ENCODE measurements around the gene CATSPERD.

The CATSPERD gene

DNA sequence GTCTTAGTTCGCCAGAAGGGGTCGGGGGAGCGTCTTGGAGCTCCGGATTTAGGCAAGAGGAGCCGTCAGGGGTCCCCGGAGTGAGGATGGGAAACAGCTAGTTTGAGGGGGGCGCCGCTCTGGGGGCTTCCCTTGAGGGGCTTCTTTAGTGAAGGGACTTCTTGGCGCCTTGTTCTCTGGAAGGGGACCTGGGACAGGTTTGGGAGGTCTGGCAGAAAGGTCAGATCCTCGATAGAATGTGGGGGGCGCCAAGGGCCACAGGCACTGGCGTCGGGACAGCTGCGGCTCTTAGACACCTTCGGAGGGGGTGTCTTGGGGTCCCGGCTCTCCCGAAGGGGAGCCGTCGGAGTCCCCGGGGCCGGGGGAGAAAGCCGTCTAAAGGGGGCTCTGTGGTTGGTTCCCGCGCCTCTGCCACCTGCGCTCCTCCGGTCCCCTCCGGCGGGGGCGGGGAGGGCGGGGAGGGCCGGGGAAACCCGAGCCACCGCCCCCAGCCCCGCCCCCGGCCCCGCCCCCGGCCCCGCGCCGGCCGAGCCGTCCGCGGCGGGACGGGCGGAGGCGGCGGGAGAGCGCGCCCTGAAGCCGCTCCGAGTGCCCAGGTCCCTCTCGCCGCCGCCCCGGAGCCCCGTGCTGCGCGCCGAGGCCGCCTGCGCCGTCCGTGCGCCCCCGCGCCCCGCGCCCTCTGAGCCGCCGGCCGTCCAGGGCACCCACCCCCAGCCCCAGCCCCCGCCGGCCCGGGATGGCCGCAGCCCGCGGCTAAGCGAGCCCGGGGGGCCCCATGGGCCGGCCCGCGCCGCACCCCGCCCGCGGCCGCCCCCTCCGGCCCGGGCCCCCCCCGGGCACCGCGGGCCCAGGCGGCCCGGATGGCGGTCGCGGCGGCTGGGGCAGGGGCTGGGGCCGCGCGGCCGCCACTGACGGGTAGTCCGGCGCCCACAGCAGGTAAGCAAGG lies 84.4 kb downstream of the CATSPERD start, which contains the start of gene NRTN:
NRTN (plus strand) TSS at position 552 of the 946 bp plus-strand sequence. CDS start 19,099 bp downstream, outside the sequence.
- DNase-seq = no peak

DNA sequence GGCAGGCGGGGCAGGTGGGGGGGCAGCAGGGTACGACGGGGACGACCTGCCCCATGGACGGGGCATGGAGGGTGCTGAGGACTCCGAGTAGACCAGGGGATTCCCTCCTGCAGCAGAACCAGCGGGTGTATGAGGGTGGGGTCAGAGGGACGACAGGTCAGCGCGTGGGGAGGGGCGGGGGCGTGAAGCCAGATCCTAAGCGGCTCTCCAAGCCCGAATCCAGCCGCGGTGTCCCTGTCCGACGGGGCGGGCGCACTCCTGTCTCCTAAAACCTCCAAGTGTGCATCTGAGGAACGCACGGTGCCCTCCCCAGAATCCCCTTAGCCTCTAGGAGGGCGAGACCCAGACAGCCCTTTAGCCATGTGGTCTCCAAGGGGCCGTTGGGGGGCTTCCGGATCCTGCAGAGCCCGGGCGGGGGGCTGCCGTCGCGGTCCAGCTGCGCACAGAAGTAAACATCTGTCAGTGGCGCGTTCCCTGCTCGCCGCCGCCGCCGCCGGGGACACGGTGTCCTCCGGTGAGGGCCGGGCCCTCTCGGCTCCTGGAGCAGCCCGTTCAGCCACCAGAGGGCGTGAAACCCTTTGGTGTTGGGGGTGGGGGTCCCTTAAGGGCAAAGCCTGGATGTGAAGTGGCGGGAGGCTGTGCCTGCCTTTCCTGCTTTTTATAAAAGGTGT lies 85.2 kb downstream of the CATSPERD start:
- peak in 4 of 58 donors; percentile 3 to 19 (median 11) for DNase-seq

DNA sequence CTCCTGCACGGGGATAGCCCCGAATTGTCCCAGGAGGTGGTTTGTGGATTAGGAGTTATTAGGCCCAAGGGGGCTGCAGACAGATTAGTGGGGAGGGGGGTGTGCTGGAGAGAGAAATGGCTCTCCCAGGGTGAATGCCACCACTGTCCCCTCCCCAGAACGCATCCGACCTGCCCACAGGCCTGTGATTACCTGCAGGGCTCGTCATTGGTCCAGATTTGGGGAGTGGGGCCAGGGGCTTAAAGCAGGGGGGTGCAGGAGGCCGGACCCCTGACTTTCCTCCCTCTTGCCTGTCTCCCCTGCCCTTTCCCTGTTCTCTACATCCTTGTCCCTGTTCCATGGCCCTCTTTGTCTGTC lies 85.7 kb downstream of the CATSPERD start:
- DNase-seq = no peak

DNA sequence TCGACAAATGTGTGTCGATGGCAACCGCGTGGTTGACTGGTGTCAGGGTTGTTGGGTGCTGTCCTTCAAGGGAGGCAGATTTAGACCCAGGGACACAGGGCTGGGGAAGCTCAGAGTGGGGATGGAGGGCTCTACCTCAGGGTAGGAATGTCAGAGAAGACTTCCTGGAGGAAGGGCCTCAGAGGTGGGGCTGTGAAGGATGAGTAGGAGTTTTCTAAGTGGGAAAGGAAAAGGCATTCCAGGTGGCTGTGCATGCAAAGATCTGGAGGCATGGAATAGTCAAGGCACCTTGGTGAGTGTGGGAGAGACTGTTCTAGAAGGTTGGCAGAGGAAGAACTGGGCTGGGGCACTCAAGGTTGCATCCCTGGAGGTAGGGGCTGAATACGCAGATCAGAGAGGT lies 86.5 kb downstream of the CATSPERD start:
- DNase-seq = no peak

DNA sequence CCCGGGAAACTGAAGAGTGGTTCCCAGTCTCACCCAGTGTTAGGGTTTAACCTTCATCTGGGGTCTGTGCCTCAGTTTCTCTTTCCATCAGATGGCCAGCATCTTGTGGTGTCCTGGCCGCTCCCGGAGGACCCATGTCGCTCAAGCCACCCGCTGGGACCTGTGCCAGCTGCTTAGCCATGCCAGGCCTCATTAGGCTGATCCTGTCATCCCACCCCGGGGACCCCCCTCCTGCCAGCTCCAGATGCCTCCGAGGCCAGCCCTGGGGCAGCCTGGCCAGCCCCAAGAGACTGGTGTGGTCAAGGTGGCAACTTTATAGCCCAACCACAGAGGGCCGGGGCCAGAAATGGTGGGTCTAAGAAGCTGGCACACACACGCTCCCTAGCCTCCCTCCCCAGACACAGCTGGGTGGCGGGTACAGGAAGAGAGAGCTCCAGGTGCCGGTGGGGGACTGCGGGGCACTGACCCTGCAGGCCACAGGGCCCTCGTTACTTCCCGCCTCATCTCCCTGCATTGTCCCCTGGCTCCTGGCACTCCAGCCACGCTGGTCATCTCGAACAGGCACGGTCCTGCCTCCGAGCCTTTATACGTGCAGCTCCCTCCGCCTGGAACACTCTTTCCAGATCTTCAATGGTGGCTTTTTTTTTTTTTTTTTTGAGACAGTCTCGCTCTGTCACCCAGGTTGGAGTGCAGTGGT lies 87.8 kb downstream of the CATSPERD start:
- no peak for DNase-seq

DNA sequence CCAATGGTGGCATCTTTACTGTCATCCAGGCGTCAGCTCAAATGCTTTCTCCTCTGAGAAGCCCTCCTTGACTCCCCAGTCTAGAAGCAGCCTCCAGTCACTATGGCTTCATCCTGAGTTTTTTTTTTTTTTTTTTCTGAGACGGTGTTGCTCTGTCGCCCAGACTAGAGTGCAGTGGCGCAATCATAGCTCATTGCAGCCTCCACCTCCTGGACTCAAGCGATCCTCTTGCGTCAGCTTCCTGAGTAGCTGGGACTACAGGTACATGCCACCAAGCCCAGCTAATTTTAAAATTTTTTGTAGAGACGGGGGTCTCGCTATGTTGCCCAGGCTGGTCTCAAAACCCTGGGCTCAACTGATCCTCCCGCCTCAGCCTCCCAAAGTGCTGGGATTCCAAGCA lies 88.6 kb downstream of the CATSPERD start:
- no peak for DNase-seq

DNA sequence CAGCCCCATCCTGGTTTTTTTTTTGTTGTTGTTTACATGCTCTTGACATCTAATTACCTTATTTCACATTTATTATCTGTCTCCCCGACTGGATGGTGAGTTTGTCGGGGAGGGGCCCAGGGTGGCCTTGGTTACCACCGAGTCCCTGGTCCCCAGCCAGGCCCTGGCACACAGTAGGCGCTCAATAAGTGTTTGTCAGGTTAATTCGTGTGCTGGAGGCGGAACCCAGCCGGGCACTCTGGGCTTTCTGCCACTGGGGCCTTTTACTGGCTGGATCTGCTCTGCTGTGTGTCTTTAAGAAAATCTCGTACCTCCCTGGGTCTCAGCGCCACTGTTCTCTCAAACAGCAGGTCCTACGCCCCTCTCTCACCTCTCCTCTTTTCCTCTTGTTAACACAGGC lies 89.0 kb downstream of the CATSPERD start:
- no peak for DNase-seq

DNA sequence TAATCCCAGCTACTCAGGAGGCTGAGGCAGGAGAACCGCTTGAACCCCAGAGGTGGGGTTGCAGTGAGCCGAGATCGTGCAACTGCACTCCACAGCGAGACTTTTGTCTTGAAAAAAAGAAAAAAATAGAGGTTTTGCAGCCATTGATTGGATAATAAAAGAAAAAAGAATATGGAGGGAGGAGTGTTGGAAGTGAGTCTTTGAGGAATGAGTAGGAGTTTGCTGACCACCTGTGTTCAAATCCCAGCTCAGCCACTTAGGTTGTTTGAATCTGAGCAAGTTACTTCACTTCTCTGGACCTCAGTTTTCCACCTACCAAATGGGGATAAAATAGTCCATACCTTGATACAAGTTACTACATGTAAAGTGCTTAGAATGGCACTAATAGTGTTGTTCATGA lies 90.7 kb downstream of the CATSPERD start:
- DNase-seq = no peak

DNA sequence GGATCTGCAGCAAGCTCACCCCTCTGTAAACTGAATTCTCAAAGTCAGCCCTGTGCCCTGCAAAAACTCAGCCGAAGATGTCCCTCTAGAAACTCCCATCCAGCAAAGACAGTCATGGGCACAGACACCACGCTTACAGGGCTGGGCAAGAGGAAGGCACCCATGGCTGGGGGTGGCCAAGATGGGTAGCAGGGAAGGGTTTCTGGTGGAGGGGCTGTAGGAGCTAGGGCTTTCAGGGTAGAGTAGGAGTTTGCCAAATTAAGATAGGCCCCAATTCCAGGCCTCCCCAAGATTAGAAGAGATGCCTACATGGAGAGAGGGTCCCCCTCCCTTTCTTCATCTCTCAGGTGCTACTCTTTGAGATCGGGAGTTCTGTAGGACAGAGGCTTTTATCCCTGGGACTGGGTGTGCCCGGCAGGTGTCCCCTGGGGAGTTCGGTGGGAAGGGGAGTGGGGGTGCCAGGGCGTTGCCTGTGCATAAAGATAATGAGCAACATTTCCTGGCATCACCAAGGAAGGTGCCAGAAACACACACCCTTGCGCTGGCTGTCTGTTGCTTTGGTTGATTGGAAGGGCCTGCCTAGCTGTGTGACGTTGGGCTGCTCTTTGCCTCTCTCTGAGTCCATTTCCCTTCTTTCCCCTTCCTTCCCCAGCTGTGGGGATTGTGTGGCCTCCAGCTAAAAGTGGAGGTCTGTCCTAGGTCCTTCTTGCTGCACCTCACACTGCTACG lies 93.8 kb downstream of the CATSPERD start:
- no peak for DNase-seq

DNA sequence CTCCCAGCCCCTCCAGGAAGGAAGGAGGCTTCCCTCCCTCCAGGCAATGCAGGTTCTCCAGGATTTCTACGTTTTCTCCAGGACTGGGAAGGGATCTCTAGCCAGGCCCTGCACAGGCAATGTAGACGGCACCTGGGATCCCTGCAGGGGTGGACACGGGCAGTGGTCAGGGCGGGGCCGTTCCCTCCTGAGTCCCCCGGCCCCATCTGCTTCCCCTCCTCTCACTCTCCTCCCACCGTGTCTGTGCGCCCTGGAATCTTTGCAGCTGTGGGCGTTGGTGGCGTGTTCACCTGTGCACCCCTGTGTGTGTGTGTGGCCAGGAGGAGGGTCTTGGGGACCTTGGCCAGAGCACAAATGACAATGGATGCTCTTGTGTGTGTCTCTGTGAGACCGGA lies 94.4 kb downstream of the CATSPERD start:
- DNase-seq = no peak

DNA sequence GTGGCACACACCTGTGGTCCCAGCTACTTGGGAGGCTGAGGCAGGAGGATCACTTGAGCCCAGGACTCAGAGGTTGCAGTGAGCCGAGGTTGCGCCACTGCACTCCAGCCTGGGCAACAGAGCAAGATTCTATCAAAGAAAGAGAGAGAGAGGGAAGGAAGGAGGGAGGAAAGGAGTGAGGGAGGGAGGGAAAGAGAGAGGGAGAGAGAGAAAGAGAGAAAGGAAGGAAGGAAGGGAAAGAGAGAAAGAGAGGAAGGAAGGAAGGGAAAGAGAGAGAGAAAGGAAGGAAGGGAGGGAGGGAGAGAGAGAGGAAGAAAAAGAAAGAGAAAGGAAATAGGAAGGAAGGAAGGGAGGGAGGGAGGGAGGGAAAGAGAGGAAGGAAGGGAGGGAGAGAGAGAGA lies 96.8 kb downstream of the CATSPERD start:
- no peak for DNase-seq

DNA sequence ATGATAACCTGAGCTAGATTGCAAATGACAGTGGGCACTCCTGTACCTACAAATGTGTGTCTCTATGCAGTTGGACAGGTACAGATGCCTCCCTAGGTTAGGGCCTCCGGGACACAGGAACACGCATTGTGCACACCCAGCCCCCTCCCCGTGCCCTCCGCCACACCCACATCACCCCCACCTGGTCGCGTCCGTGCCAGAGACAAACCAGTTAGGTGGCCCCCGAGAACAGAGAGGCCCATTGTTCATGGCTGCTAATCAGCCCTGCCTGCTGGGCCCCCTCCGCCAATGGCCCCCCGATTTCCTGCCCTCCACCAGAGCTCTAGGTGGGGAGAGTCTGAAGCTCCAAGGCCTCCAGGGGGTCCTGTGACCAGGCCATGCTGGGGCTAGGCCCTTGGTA lies 98.2 kb downstream of the CATSPERD start:
- no peak for DNase-seq

DNA sequence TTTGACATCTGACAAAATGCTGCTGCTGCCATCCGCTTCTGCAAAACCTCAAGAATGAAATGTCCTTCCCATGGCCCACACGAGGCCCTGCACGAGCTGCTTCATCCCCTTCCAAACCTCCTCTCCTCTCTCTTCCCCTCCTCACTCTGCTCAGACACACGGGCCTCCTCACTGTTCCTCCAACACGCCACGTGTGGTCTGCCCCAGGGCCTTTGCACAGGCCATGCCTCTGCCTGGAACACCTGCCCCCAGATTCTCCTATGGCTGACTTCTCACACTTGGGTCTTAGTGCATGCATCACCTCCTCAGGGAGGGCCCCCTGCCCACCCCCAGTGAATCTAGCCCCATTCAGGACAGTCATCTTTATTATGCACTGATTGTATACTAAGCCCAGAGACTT lies 100.3 kb downstream of the CATSPERD start:
- DNase-seq = no peak

DNA sequence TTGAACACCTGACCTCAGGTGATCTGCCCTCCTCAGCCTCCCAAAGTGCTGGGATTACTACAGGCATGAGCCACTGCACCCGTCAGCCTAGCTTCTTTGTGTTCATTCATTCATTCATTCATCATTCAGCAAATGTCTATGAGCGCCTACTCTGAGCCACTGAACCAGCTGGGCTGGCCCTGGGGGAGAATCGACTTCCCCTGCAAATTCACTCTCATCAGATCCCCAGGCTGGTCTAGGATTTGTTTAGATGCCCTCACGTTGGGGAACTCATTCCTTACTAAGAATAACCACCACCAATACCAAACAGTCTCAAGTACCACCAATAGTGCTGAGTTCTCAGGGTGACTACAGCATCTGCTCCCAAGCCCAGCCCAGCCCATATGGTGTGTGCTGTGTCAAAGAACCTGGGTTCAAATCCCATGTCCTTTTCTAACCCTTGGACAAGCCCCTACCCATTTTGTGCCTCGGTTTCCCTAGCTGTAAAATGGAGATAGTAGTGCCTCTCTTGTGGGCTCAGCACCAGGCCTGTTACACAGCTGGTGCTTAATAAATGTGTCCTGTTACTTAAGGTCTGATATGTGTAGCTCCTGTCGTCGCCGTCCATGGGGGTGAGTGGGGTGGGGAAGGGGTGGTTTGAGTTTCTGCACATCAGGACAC lies 101.2 kb downstream of the CATSPERD start:
- no peak for DNase-seq

DNA sequence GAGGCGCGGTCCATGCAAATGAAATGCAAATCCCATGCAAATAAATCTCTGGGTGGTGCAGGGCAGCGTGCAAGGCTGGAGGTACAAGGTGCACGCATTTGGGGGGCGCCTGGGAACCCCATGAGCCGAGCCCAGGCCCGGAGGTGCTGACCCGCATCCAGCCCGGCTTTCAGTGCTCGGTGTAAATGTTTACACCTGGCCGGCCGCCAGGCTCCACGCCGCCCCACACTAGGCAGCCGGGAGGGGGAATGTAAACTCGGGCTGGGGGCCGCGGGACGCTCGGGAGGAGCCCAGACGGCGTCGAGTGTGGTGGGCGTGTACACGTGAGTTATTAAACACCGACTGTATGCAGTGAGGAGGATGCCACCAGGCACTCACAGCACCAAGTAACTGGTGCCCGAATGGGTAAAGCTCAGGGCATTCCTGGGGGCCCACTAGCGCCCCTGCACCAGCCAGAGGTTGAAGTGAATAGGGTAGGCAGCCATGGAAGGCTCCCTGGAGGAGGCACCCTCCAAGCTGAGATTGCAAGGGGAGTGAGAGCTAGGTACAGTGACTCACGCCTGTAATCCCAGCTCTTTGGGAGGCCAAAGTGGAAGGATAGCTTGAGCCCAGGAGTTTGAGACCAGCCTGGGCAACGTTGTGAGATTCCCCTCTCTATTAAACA lies 101.9 kb downstream of the CATSPERD start:
- DNase-seq = no peak

DNA sequence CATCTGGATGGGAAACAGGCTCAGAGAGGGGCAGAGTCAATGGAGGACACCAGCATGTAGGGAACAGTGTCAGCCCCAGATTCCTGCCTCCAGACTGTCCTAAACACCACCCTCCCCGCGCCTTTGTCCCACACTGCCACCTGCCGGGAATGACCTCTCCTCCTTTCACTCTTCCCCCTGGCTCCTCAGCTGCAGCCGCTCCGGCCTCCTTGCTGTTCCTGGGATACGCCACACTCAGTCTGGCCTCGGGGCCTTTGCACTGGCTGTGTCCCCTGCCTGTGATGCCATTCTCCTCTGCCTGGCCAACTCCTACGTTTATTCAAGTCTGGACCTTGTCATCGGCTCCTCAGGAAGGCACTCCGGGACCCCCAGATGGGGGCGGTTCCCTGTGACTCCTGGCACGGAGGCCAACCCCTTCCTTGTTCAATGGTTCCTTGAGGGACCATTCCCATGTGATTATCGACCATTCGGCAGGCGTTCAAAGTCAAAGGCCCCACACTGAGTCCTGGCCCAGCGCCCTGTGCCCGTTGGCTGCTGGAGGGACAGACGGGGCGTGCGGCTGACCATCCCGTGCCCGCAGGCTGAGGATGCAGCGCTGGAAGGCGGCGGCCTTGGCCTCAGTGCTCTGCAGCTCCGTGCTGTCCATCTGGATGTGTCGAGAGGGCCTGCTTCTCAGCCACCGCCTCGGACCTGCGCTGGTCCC lies 103.3 kb downstream of the CATSPERD start:
- no peak for DNase-seq

DNA sequence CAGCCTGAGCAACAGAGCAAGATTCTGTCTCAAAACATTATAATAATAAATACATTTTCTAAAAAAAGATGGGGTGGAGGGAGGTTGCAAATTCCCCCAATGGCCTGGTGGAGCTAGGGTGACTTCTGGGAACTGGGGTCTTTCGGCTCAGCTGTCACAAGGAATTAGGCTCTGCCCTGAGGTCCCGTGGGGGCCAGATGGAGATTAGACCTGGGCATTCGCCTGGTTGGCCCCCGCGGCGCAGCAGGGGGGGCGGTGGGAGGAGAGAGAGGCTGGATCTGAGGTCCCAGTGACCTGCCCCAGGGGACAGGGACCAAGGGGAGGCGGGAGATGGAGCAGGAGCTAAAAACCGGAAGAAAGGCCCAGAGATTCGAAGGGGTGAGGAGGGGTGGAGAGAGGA lies 104.3 kb downstream of the CATSPERD start:
- DNase-seq = no peak

DNA sequence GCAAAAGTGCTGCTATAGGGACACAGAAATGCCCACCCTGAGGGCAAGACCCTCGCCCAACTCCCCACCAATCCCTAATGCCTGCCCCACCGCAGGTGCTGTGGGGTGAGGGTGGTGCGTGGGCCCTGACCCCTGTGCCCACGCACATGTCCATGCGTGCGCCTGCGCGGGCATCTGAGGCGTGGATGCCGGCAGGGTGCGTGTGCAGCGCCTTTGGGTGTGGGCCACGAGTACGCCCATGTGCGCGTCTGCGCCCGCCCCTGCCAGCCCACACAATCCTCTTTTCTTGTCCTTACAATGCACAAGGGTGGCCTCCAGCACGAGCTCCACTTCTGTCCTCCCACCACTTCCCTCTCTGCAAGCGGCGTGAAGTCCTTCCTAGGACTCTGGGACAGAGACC lies 104.7 kb downstream of the CATSPERD start:
- peak in 14 of 58 donors; percentile 1 to 64 (median 24) for DNase-seq

DNA sequence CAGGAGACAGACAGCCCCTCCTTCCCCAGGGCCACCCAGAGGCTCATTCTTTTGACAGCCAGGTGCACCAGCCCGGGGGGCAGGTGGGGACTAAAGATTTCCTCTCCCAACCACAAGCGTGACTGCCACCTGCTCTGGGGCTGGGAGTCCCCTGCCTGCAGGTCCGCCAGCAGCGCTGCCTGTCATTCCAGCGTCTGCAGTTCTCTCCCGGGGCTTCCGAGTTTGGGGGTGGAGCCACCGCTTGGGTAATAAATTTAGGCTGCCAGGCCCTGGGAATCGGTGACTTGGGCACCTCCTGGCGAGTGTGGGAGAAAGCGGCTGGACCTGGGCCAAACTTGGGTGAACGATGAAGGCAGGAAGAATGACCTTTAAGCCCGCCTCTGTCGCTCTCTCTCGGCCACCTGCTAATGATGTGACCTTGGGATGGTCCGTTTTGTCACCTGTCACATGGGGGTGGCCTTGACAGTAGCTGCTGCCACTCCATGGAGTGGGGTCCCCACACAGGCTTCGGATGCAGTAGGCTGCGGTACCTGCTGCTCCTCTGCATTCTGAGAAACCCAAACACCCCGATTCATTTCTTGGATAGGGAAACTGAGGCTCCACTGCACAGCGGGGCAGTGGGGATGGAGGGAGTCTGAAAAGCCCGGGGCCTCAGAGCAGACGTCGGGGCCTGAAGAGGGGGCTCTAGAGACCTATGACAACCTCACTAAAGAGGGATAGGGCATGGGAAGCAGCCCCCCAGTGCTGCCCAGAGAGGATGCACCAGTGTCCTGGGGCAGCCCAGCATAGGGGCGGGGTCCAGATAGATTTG lies 106.3 kb downstream of the CATSPERD start:
- peak in 4 of 58 donors; percentile 0 to 19 (median 8) for DNase-seq

All from anterior cingulate cortex (tissue), 58 donors.